Measurements from ENCODE around the gene ARHGAP24. TPM values are rescaled to one million over a fixed set of nuclear protein-coding genes. Genes with fewer than 3 reads are reported as not detected.

The ARHGAP24 gene
- total RNA-seq, 2 experiments from 2014 or later, result 0.22 to 0.70 TPM

GRCh38 chr4:85697854-85698253 is 222.9 kb downstream of the ARHGAP24 start:
- H3K9me3 Mint-ChIP-seq, result no peaks in the 10 kb centered on the region
- no peak overlapping the region for H3K27ac Mint-ChIP-seq
- ChIA-PET CTCF (no interaction called here), POLR2A (no interaction called here)
- DNase-seq, result no peak
- no peaks in the 10 kb centered on the region for H3K36me3 Mint-ChIP-seq (ENCODE audit: low read depth)
- intact Hi-C loops (cut with micrococcal nuclease), result no loop called here
- TF ChIP-seq CTCF (IDR thresholded peaks at IDR 0.05), result no peak
- no peaks in the 10 kb centered on the region for H3K4me1 Mint-ChIP-seq (ENCODE audit: low read depth)
- no peak for ATAC-seq
- peaks cover 2% of the 10 kb centered on the region for H3K27me3 Mint-ChIP-seq
- H3K4me3 Mint-ChIP-seq, result no peak overlapping the region

GRCh38 chr4:85700362-85700761 is 225.4 kb downstream of the ARHGAP24 start:
- no peaks in the 10 kb centered on the region for H3K4me1 Mint-ChIP-seq (ENCODE audit: low read depth)
- DNase-seq, result no peak
- no peak overlapping the region for H3K27ac Mint-ChIP-seq
- H3K4me3 Mint-ChIP-seq, result no peak overlapping the region
- ChIA-PET CTCF (no interaction called here), POLR2A (no interaction called here)
- no peaks in the 10 kb centered on the region for H3K36me3 Mint-ChIP-seq (ENCODE audit: low read depth)
- intact Hi-C loops (cut with micrococcal nuclease), result no loop called here
- no peak for ATAC-seq
- TF ChIP-seq CTCF (IDR thresholded peaks at IDR 0.05), result no peak
- no peaks in the 10 kb centered on the region for H3K9me3 Mint-ChIP-seq
- H3K27me3 Mint-ChIP-seq, result no peaks in the 10 kb centered on the region

GRCh38 chr4:85701861-85702321 is 226.9 kb downstream of the ARHGAP24 start:
- Mint-ChIP-seq H3K27me3 (no peaks in the 10 kb centered on the region), H3K9me3 (no peaks in the 10 kb centered on the region), H3K4me1 (ENCODE audit: low read depth) (no peaks in the 10 kb centered on the region), H3K36me3 (ENCODE audit: low read depth) (no peaks in the 10 kb centered on the region), H3K4me3 (no peak overlapping the region), H3K27ac (no peak overlapping the region)
- no peak for ATAC-seq
- no peak for DNase-seq
- ChIA-PET CTCF (no interaction called here), POLR2A (no interaction called here)
- intact Hi-C loops (cut with micrococcal nuclease), result no loop called here
- no peak for TF ChIP-seq CTCF (IDR thresholded peaks at IDR 0.05)

- H3K27ac Mint-ChIP-seq, result no peak overlapping the region
- intact Hi-C loops (cut with micrococcal nuclease), result no loop called here
- no peak for DNase-seq
- no peaks in the 10 kb centered on the region for H3K9me3 Mint-ChIP-seq
- H3K27me3 Mint-ChIP-seq, result no peaks in the 10 kb centered on the region
- ChIA-PET CTCF (no interaction called here), POLR2A (no interaction called here)
- H3K36me3 Mint-ChIP-seq (ENCODE audit: low read depth), result no peaks in the 10 kb centered on the region
- ATAC-seq, result no peak
- no peak overlapping the region for H3K4me3 Mint-ChIP-seq
- no peak for TF ChIP-seq CTCF (IDR thresholded peaks at IDR 0.05)
- H3K4me1 Mint-ChIP-seq (ENCODE audit: low read depth), result no peaks in the 10 kb centered on the region
Measured at GRCh38 chr4:85703096-85703495, 228.1 kb downstream of the ARHGAP24 start.

GRCh38 chr4:85707611-85708010 is 232.7 kb downstream of the ARHGAP24 start:
- Mint-ChIP-seq H3K9me3 (no peaks in the 10 kb centered on the region), H3K4me1 (ENCODE audit: low read depth) (no peaks in the 10 kb centered on the region), H3K36me3 (ENCODE audit: low read depth) (no peaks in the 10 kb centered on the region), H3K27ac (no peak overlapping the region), H3K4me3 (no peak overlapping the region), H3K27me3 (no peaks in the 10 kb centered on the region)
- intact Hi-C loops (cut with micrococcal nuclease), result no loop called here
- POLR2A ChIA-PET, result no interaction called here
- DNase-seq (no peak), ATAC-seq (no peak)
- TF ChIP-seq CTCF (IDR thresholded peaks at IDR 0.05), result no peak
- CTCF ChIA-PET, result no interaction called here
